Measurements from ENCODE around the gene DCAF4L1.
A peak's percentile ranks its signal among the peaks of the same experiment; 100 is the strongest.

The DCAF4L1 gene

GRCh38 chr4:41990365-41991111 lies 9.0 kb downstream of the DCAF4L1 start, which contains the start of gene SLC30A9:
Gene SLC30A9 (plus strand): TSS chr4:41990530. CDS start chr4:41990652, 122 bp downstream.
- Histone ChIP-seq H3K4me3 (ENCODE audit: low read depth, low read length) (peak within 1 kb of the TSS; percentile 81), H3K36me3 (ENCODE audit: control insufficient read depth in 2 of 2, insufficient read depth in 1 of 2, low read length in 2 of 2) (no peaks in the 10 kb centered on the region), H3K4me1 (ENCODE audit: control insufficient read depth, insufficient read depth, low read length) (no peaks in the 10 kb centered on the region), H3K9me3 (ENCODE audit: control insufficient read depth, insufficient read depth, low read depth, low read length) (no peaks in the 10 kb centered on the region), H3K27ac (ENCODE audit: extremely low read depth, low read depth, low read length) (peak within 1 kb of the TSS; percentile 57; the same call in 1 of the 2 replicates)
- POLR2A ChIA-PET: interaction anchor here (1.0 to 1.8 kb wide), 5 partner anchors 11 to 734 kb away, joined by 3 to 9 read pairs (median 3); partner anchors contain the start of genes TMEM33 and UCHL1
- CTCF ChIA-PET: interaction anchor here (0.6 to 1.4 kb wide), 6 partner anchors 24 to 149 kb away, joined by 3 to 4 read pairs (median 4); no protein-coding TSS in a partner anchor
- TF ChIP-seq YY1 (tag by site-specific recombination; IDR thresholded peaks at IDR 0.05) (0 out of 2 replicates have a peak, but pooled peaks have one; percentile 17), ZNF777 (tag by site-specific recombination; IDR thresholded peaks at IDR 0.05; ENCODE audit: borderline replicate concordance) (no peak), ZNF132 (tag by site-specific recombination; IDR thresholded peaks at IDR 0.05; ENCODE audit: borderline replicate concordance) (no peak), ZNF510 (tag by site-specific recombination; IDR thresholded peaks at IDR 0.05; ENCODE audit: insufficient replicate concordance) (no peak), ZNF629 (tag by site-specific recombination; IDR thresholded peaks at IDR 0.05) (peak; percentile 99), ZIC2 (tag by site-specific recombination; IDR thresholded peaks at IDR 0.05) (no peak), ZNF398 (tag by site-specific recombination; IDR thresholded peaks at IDR 0.05) (no peak), ZNF664 (tag by site-specific recombination; IDR thresholded peaks at IDR 0.05) (no peak), ZNF239 (tag by site-specific recombination; IDR thresholded peaks at IDR 0.05) (no peak), GFI1B (tag by site-specific recombination; IDR thresholded peaks at IDR 0.05) (no peak), ZNF426 (tag by site-specific recombination; IDR thresholded peaks at IDR 0.05) (no peak), ZNF37A (tag by site-specific recombination; IDR thresholded peaks at IDR 0.05) (no peak), ZNF692 (tag by site-specific recombination; IDR thresholded peaks at IDR 0.05) (no peak), ZNF19 (tag by site-specific recombination; IDR thresholded peaks at IDR 0.05; ENCODE audit: low read depth) (no peak), BCL11B (tag by site-specific recombination; IDR thresholded peaks at IDR 0.05; ENCODE audit: low read depth) (no peak), ZNF580 (tag by site-specific recombination; IDR thresholded peaks at IDR 0.05) (no peak), ZNF335 (tag by site-specific recombination; conservative IDR thresholded peaks at IDR 0.05) (peak; percentile 89), ZFHX2 (tag by site-specific recombination; conservative IDR thresholded peaks at IDR 0.05) (no peak), ZNF184 (tag by site-specific recombination; IDR thresholded peaks at IDR 0.05) (no peak), ZNF518A (tag by site-specific recombination; conservative IDR thresholded peaks at IDR 0.05; ENCODE audit: low read depth) (peak; percentile 80), ZNF350 (tag by site-specific recombination; IDR thresholded peaks at IDR 0.05) (no peak), ZEB2 (tag by site-specific recombination; IDR thresholded peaks at IDR 0.05) (peak; percentile 39; the same call in 1 of the 2 replicates), ZNF654 (tag by site-specific recombination; IDR thresholded peaks at IDR 0.05; ENCODE audit: low read depth) (no peak), ZNF530 (tag by site-specific recombination; IDR thresholded peaks at IDR 0.05; ENCODE audit: low read depth) (no peak), ZNF621 (tag by site-specific recombination; IDR thresholded peaks at IDR 0.05) (no peak), ZNF155 (tag by site-specific recombination; IDR thresholded peaks at IDR 0.05) (no peak), ZNF221 (tag by site-specific recombination; IDR thresholded peaks at IDR 0.05; ENCODE audit: borderline replicate concordance) (no peak), CTCF (tag by site-specific recombination; IDR thresholded peaks at IDR 0.05) (peak; percentile 61)
